NCI-H2196 (cell line): ENCODE measurements around the gene NPSR1.
"Not testable (repeated sequence)": the region's sequence is repeated elsewhere in the genome, so short reads cannot be mapped to it uniquely, and the experiment has no call there.

Experiments
- DNase-seq: peaks from one replicate; lab custom pipeline; 2025; ENCODE audit not compliant: unreplicated experiment; lab: John Stamatoyannopoulos, UW

The NPSR1 gene

GRCh38 chr7:34657632-34658268 lies at the start of gene NPSR1:
Gene NPSR1, plus strand, starts transcription at chr7:34658218. Its CDS starts 195 bp downstream, at chr7:34658413.
- DNase-seq = no peak

- no peak for DNase-seq
Observed at GRCh38 chr7:34612661-34613060, 45.4 kb upstream of the NPSR1 start.

- no peak for DNase-seq
Observed at GRCh38 chr7:34620425-34620824, 37.6 kb upstream of the NPSR1 start.

- DNase-seq = no peak
Observed at GRCh38 chr7:34622182-34622581, 35.8 kb upstream of the NPSR1 start.

- no peak for DNase-seq
Observed at GRCh38 chr7:34622771-34623250, 35.2 kb upstream of the NPSR1 start.

- not testable (repeated sequence) for DNase-seq
Observed at GRCh38 chr7:34628618-34629017, 29.4 kb upstream of the NPSR1 start.

- no peak for DNase-seq
Observed at GRCh38 chr7:34652809-34653208, 5.2 kb upstream of the NPSR1 start.

- DNase-seq = no peak
Observed at GRCh38 chr7:34653787-34654186, 4.2 kb upstream of the NPSR1 start.

GRCh38 chr7:34655384-34655783 lies 2.6 kb upstream of the NPSR1 start:
- DNase-seq = no peak

- DNase-seq = no peak
Observed at GRCh38 chr7:34656041-34656440, 2.0 kb upstream of the NPSR1 start.

- DNase-seq = no peak
Observed at GRCh38 chr7:34659472-34660075, 1.6 kb downstream of the NPSR1 start.

- no peak for DNase-seq
Observed at GRCh38 chr7:34662058-34662708, 4.2 kb downstream of the NPSR1 start.

- DNase-seq = no peak
Observed at GRCh38 chr7:34664755-34665154, 6.7 kb downstream of the NPSR1 start.

- DNase-seq = no peak
Observed at GRCh38 chr7:34672430-34672829, 14.4 kb downstream of the NPSR1 start.

- DNase-seq = no peak
Observed at GRCh38 chr7:34673066-34673465, 15.0 kb downstream of the NPSR1 start.

- peak; percentile 19 for DNase-seq
Observed at GRCh38 chr7:34675749-34676374, 17.8 kb downstream of the NPSR1 start.

- DNase-seq = no peak
Observed at GRCh38 chr7:34677491-34677890, 19.5 kb downstream of the NPSR1 start.

- DNase-seq = no peak
Observed at GRCh38 chr7:34687529-34687928, 29.5 kb downstream of the NPSR1 start.

GRCh38 chr7:34696415-34696814 lies 38.4 kb downstream of the NPSR1 start:
- DNase-seq = no peak

- DNase-seq = no peak
Observed at GRCh38 chr7:34709771-34710170, 51.8 kb downstream of the NPSR1 start.

- no peak for DNase-seq
Observed at GRCh38 chr7:34718867-34719266, 60.8 kb downstream of the NPSR1 start.

- no peak for DNase-seq
Observed at GRCh38 chr7:34719636-34720035, 61.6 kb downstream of the NPSR1 start.
